IPS-18c (cell line): ENCODE results near the gene TMEM243.
"Not testable (repeated sequence)": the region's sequence is repeated elsewhere in the genome, so short reads cannot be mapped to it uniquely, and the experiment has no call there.

Experiments
- H3K4me3 ChIP-seq: 2 replicates; pipeline ENCODE4 v1.7.0; 2013; ENCODE audit warnings: low read depth, mild to moderate bottlenecking, low read length, moderate library complexity; ENCODE audit not compliant: insufficient read depth
- H3K9me3 ChIP-seq: one replicate; pipeline ENCODE4 v1.6.1; 2013; ENCODE audit warnings: mild to moderate bottlenecking, low read length, moderate library complexity; ENCODE audit not compliant: control insufficient read depth, insufficient read depth

The TMEM243 gene

DNA sequence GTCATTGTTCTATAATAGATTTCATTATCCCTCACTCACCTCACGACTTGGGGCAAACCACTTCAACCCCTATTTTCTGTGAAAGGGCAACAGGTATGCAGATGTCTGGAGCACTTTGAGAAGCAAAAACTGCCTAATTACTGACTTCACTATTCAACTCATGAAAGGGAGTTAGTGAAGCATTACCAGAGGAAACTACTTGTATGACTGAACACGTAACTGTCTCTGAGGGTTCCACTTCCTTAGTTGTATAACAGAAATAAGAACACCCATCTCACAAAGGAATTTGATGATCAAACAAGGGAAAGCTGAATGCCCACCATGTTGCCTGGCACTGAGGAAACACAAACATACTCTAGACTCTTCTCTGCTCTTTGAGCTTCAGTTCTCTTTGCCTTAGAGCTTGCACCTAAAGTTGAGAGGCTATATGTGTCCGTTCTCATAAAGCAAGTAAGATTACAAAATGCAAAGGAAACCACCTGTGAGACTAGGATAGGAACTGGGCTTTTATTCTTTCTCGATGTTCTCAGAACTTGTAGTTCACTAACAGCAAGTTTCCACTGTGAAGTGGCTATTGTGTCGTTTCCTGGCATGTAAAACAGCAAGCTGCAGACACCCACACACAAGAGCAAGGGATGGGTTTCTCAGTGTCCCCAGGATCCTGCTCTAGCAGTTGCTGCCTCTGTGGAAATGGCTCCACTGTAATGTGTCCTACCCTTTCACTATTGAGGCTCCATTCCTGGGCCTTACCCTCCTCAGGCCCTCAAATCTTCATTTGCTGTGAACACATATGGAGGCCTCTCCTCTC, 2.6 kb downstream of the TMEM243 start:
- no peaks in the 10 kb centered on the region for H3K9me3 ChIP-seq
- no peak overlapping the region for H3K4me3 ChIP-seq

DNA sequence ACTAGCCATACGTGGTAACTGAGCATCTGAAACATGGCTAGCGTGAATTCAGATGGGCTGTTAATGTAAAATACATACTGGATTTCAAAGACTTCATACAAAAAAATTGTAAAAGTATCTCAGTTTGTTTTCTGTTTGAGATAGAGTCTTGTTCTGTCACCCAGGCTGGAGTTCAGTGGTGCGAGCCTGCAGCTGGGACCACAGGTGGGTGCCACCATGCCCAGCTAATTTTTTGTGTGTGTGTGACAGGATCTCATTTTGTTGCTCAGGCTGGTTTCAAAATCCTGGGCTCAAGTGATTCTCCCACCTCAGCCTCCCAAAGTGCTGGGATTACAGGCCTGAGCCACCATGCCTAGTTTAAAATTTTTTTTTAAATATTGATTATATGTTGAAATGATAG, 4.5 kb downstream of the TMEM243 start:
- Histone ChIP-seq H3K9me3 (no peaks in the 10 kb centered on the region), H3K4me3 (no peak overlapping the region)

DNA sequence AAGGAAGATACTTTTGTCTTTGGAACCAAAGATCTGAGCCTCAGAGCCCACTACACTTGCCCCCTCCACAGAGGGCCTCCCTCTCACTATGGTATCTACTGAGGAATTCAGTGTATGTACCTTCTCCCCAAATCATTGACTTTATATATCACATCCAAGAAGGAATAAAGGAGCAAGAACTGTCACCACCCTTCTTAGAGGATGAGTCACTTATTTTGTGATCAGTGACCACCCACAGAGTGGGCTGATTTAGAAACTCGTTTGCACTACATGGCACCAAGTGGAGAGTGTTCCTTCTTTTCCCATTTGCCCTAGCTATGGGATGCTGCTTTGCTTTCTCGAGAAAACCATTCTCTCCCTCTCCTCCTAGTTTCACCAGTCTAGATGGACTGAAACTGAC, 5.7 kb downstream of the TMEM243 start:
- Histone ChIP-seq H3K9me3 (no peaks in the 10 kb centered on the region), H3K4me3 (no peak overlapping the region)

DNA sequence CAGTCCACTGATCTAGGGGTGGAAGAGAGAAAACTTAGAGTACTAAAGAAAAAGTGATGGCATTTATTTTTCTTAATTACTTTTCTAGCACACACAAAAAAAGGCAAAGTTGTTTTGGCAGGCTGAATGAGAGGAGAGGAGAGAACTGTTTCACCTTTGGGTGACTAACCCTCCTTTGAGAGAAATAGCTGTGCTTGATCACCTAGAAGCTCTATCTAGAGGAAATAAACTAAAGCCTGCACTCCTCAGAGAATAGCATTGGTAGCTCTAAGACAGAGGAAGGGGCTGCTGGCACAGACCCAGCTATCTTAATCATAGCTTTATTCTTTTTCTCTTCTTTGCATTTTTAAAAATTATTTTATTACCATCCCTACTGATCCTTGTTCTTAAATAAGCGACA, 6.3 kb downstream of the TMEM243 start:
- H3K9me3 ChIP-seq, result no peaks in the 10 kb centered on the region
- no peak overlapping the region for H3K4me3 ChIP-seq

DNA sequence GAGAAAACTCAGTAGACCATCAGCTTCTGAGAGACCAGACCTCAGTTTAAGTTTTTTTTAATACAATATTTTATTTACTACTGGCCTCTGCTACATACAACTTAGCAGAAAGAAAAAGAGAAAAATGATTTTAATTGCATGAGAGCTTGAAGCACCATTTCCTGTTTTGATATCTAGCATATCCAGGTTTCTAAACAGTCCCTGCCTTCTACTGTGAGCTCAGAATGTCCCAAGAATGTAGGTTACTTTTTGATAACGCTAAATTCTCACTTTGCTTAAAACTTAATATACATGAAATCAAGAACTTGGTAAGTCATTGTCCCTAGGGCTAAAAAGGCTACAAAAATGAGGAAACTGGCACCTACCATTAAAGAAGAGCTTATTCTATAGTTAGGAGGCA, 7.0 kb downstream of the TMEM243 start:
- Histone ChIP-seq H3K4me3 (no peak overlapping the region), H3K9me3 (no peaks in the 10 kb centered on the region)

DNA sequence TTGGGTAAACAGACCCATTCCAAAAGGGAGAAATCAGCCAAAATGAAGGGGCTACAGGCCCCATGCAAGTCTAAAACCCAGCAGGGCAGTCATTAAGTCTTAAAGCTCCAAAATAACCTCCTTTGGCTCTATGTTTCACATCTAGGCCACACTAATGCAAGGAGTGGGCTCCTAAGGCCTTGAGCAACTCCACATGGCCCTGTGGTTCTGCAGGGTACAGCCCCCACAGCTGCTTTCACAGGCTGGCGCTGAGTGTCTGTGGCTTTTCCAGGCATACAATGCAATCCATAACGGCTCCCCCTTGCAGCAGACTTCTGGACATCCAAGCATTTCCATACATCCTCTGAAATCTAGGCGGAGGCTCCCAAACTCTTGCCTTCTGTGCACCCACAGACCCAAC, 9.0 kb downstream of the TMEM243 start:
- Histone ChIP-seq H3K4me3 (no peak overlapping the region), H3K9me3 (no peaks in the 10 kb centered on the region)

DNA sequence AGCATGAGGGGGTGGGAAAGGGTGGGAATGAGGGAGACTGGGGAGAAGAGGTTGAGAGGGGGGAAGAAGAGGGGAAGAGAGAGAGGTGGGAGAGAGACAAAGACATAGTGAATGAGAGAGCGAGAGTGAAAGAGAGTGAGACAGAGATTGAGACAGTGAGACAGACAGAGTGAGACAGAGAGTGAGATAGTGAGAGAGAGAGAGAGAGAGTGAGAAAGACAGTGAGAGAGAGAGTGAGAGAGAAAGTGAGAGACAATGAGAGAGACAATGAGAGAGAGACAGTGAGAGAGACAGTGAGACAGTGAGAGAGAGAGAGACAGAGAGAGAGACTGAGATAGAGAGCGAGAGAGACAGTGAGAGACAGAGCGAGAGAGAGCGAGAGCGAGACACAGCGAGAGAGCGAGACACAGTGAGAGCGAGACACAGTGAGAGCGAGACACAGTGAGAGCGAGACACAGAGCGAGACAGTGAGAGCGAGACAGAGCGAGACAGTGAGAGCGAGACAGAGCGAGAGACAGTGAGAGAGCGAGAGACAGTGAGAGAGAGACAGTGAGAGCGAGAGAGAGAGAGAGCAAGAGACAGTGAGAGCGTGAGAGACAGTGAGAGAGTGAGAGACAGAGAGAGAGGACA, 10.1 kb downstream of the TMEM243 start:
- Histone ChIP-seq H3K4me3 (no peak overlapping the region), H3K9me3 (peaks cover 6% of the 10 kb centered on the region)

DNA sequence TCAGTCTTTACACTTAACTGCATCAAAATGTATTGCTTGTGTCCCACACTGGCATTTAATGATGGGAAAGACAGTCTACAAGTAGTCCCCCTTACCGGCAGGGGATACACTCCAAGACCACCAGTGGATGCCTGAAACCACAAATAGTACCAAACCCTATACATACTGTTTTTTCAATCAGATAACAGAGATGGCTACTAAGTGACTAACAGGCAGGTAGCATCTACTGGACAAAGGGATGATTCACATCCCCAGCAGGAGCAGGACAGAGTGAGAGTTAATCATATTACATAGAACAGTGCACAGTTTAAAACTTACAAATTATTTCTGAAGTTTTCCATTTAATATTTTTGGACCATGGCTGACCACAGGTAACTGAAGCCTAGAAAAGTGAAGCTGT, 13.2 kb downstream of the TMEM243 start:
- Histone ChIP-seq H3K4me3 (no peak overlapping the region), H3K9me3 (peaks cover 7% of the 10 kb centered on the region)

DNA sequence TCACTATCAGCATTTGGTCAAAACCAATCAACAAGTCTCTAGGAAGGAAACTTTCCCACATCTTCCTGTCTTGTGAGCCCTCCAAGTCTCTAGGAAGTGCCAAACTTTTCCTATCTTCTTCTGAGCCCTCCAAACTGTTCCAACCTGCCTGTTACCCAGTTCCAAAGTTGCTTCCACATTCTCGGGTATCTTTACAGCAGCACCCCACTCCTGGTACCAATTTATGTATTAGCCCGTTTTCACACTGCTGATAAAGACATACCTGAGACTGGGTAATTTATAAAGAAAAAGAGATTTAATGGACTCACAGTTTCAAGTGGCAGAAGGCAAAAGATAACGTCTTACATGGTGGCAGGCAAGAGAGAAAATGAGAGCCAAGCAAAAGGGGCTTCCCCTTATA, 13.8 kb downstream of the TMEM243 start:
- H3K9me3 ChIP-seq, H3K4me3 ChIP-seq: not testable (repeated sequence)

DNA sequence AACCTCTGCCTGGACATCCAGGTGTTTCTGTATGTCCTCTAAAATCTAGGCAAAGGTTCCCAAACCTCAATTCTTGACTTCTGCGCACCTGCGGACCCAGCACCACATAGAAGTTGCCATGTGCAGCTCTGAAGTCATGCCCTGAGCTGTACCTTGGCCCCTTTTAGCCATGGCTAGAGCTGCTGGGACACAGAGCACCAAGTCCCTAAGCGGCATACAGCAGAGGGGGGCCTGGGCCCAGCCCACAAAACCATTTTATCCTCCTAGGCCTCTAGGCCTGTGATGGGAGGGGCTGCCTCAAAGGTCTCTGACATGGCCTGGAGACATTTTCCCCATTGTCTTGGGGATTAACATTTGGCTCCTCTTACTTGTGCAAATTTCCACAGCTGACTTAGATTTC, 14.6 kb downstream of the TMEM243 start:
- H3K4me3 ChIP-seq, result no peak overlapping the region; the same call in 1 of the 2 replicates
- peaks cover 7% of the 10 kb centered on the region for H3K9me3 ChIP-seq

DNA sequence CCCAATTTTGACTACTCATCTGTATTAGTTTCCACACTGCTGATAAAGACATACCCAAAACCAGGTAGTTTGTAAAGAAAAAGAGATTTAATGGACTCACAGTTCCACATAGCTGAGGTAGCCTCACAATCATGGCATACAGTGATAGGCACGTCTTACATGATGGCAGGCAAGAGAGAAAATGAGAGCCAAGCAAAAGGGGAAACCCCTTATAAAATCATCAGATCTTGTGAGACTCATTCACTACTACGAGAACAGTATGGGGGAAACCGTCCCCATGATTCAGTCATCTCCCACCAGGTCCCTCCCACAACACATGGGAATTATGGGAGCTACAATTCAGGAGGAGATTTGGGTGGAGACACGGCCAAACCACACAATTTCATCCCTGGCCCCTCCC, 15.6 kb downstream of the TMEM243 start:
- not testable (repeated sequence) for H3K4me3 ChIP-seq, H3K9me3 ChIP-seq

DNA sequence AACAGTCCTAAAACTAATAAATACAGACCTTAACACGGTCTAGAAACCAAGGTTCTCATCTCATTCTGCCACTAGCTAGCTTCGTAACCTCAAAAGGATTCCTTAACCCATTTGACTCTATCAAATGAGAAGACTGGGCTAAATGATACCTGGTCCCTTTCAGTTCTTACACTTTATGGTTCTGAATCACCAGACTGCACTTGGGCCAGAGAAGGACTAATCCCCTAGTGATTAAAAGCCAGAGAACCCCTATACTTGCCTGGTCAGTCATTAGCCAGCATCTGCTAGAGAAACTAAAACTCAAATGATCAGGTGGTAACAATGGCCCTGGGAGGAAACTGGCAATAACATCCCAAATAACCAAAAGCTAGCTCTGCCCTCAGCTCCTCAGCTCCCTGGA, 16.8 kb downstream of the TMEM243 start:
- peaks cover 7% of the 10 kb centered on the region for H3K9me3 ChIP-seq
- H3K4me3 ChIP-seq, result no peak overlapping the region

DNA sequence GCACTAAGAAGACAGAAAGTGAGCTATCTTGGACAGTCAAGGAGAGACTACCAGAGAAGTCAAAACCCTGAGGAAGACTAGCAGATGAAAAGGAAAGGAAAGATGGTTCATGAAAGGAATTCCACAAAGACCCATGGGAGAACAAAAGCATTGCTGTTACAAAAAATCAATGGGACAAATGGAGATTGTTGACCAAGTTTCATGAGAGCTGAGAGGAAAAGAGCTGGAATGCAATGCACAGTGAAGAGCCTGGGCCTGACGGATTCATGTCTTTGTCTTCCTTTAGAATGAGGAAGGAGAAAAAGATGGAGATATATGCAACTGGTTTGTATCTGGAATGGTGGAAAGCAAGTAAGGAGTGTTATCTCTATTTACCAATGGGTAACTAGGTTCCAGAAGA, 17.3 kb downstream of the TMEM243 start:
- Histone ChIP-seq H3K9me3 (peaks cover 7% of the 10 kb centered on the region), H3K4me3 (no peak overlapping the region)

DNA sequence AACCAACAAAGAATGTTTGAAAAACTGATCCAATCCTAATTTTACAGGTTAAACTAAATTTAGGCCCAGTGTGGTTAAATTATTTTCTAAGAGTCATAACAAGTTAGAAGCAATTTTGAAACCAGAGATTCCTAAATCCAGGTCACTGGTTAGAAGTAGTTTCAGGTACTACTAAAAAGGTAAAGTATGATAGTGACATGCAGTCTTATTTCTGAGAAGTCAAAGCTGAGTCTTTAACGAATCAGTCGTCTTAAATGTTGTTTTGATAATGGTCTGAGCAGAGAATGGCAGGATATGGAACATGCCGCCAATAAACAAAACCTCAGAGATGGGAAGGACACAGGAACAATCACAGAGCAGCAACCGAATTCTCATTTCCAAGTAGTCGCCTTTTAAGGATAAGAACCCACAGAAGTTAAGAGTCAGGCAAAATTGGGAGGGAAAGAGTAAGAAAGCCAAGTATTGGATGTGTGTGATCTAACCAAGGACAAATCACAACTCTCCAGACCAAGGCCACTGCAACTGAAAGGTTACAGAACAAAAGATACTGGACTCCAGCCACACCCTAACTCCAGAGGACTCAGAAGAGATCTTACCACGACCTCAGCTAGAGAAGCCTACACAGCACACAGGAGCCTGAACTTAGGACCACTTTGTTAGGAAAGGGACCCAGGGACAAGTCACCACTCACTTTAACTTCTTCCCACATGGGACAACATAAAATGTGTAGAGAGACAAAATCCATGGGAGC, 19.7 kb downstream of the TMEM243 start:
- Histone ChIP-seq H3K9me3 (peaks cover 4% of the 10 kb centered on the region), H3K4me3 (no peak overlapping the region)

DNA sequence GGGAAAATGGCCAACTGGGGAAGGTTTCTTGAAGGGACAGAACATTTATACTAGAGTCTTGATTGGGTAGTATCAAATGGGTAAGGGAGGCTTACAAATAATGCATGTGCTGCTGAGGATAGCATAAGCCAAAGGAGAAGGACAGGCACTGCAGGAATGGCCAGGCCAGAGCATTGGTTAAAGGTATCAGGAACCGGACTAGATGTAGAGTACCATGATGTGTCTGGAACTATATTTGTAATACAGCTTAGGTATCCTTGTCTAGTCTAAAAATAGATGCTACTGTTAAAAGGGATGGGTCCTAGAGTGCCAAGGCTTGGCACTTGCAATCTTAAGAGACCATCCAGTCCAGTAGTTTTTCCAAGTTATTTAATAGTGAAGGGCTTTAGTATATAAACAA, 20.3 kb downstream of the TMEM243 start:
- H3K4me3 ChIP-seq, result no peak overlapping the region

DNA sequence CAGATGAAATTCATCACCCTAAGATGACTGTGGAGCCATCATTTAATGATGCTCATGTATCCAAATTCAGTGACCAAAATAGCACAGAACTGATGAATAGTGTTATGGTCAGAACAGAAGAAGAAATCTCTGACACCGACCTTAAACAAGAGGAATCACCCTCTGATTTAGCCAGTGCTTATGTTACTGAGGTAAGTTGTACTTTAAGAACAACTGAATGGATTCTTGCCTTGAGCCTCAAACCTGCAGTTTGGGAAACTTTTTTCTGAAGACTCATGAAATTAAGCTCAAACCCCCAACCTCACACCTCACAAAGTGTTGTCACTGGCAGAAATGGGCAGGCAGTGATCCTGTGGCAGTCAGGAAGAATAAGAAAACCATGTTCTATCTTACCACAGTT, 25.6 kb downstream of the TMEM243 start:
- Histone ChIP-seq H3K9me3 (no peaks in the 10 kb centered on the region), H3K4me3 (no peak overlapping the region)

More for the DNA sequence above, 20.3 kb downstream of the TMEM243 start:
- H3K9me3 ChIP-seq, result no peaks in the 10 kb centered on the region

DNA sequence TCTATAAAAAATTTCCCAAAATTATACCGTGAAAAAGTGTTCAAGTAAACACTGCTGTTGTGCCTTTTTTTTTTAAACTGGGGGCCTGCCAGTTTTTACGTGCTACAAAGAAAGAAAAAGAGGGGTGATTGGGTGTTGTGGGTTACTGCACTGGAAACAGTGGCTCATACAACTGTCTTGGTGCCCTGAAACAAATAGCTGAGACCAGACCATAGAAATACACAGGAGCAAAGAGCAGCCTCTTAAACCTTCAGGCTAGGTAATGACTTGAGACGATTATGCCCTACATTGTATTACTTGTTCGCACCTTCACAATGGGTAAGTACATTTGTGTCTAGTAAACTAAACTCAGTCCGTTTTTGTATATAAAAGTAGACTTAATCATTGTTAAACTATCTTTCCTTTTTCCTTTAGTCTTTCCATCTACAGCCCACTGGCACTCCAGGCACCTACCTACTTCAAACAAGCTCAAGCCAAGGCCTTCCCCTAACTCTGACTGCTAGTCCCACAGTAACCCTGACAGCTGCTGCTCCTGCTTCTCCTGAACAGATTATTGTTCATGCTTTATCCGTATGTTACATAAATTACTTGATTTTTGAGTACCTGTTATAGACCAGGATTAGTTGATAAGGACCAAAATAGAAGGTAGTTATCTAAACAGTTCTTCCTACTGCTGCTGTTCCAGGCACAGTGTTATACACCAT, 26.6 kb downstream of the TMEM243 start:
- no peaks in the 10 kb centered on the region for H3K9me3 ChIP-seq

More for the DNA sequence above, 26.6 kb downstream of the TMEM243 start:
- H3K4me3 ChIP-seq, result no peak overlapping the region
